HG02623 (cell line): Measurements from ENCODE around the gene SPATA16.

Experiments used
- ATAC-seq: cut with Tn5 transposase; IDR thresholded peaks from one replicate; pipeline ENCODE4 v1.9.1; 2021; ENCODE audit warnings: moderate library complexity; ENCODE audit not compliant: unreplicated experiment

SPATA16 gene

DNA sequence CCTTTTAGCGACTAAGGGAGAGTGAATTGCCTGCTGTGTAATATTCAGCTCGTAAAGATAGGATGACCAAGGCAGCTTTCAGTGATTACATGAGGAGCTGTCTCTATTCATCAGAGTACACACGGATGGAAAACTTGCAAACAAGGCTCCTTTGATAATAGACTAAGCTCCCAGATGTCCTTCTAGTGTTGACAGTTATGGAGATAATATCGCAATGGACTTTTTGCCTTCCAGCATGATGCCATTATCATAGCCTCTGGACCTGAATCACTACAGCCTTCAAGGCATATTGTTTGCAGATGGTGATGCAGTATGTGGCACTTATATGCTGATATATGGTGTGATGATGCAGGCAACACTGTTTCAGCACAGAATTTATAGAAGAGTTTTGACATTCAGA, 296.6 kb downstream of the SPATA16 start:
- no peak for ATAC-seq

DNA sequence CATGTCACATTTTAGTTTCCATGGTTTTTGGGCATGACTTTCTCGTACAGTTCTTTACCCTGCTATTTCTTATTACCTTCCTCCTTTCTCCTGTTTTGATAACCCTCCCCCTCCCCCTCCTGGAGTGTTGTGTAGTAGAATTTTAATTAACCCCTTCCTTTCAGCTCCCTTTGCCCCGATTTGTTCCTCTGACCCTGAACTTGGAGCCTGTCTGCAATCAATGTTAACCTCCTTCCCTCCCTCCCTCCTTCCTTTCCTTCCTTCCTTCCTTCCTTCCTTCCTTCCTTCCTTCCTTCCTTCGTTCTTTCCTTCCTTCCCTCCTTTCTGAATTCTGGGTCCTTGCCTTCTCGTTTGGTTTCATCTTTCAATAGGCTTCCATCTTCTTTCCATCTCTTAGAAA, 300.1 kb downstream of the SPATA16 start:
- ATAC-seq: no peak

- ATAC-seq: no peak
These were observed 300.6 kb downstream of the SPATA16 start for GRCh38 chr3:172840463-172840862.

DNA sequence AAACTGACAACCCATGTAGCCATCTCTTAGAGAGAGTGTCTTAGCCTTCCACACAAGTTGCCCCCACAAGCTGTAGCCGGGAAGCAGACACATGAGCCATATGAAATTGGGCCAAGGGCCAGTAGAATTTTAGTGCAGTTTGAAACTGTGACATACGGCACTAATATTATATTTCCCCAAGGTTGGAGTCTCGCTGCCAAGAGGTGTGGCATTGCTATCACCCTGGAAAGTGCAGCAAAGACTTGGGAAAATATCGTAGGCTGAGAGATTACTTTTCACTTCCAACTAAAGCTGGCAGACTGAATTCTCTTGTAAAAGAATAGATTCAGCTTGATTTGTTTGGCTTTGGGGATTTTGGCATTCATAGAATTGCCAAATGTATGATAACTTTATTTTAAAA, 301.4 kb downstream of the SPATA16 start:
- ATAC-seq: no peak
